ENCODE measurements around the gene ITIH3.

DNA sequence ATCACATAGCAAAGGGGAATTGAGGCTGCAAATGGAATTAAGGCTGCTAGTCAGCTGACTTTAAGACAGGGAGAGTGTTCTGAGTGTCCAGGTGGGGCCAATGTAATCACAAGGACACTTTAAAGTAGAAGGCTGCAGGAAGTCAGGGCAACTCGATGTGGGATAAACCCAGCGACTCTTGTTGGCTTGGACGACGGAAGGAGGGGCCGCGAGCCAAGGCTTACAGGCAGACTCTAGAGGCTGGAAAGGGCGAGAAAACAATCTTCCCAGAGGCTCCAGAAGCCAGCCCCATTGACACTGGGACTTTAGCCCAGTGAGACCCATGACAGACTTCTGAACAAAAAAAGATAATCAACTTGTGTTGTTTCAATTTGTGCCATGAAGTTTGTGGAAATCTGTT lies 53.1 kb downstream of the ITIH3 start:
- TF ChIP-seq, protein P1, sequence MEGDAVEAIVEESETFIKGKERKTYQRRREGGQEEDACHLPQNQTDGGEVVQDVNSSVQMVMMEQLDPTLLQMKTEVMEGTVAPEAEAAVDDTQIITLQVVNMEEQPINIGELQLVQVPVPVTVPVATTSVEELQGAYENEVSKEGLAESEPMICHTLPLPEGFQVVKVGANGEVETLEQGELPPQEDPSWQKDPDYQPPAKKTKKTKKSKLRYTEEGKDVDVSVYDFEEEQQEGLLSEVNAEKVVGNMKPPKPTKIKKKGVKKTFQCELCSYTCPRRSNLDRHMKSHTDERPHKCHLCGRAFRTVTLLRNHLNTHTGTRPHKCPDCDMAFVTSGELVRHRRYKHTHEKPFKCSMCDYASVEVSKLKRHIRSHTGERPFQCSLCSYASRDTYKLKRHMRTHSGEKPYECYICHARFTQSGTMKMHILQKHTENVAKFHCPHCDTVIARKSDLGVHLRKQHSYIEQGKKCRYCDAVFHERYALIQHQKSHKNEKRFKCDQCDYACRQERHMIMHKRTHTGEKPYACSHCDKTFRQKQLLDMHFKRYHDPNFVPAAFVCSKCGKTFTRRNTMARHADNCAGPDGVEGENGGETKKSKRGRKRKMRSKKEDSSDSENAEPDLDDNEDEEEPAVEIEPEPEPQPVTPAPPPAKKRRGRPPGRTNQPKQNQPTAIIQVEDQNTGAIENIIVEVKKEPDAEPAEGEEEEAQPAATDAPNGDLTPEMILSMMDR (IDR thresholded peaks at IDR 0.05; ENCODE audit: insufficient read depth, low read depth, low read length) = no peak
- TF ChIP-seq EZH2 (IDR thresholded peaks at IDR 0.05; ENCODE audit: insufficient read depth, low read length) = no peak
